ENCODE measurements around the gene SVIL. TPM values are rescaled to one million over a fixed set of nuclear protein-coding genes. Genes with fewer than 3 reads are reported as not detected.
"Not testable (repeated sequence)": the region's sequence is repeated elsewhere in the genome, so short reads cannot be mapped to it uniquely, and the experiment has no call there.

Gene SVIL
- total RNA-seq, 3 donors from 2014 or later (not counting 1 experiment from before 2014, with no cell fraction given) = 24.9 to 57.2 (median 33.5) TPM

DNA sequence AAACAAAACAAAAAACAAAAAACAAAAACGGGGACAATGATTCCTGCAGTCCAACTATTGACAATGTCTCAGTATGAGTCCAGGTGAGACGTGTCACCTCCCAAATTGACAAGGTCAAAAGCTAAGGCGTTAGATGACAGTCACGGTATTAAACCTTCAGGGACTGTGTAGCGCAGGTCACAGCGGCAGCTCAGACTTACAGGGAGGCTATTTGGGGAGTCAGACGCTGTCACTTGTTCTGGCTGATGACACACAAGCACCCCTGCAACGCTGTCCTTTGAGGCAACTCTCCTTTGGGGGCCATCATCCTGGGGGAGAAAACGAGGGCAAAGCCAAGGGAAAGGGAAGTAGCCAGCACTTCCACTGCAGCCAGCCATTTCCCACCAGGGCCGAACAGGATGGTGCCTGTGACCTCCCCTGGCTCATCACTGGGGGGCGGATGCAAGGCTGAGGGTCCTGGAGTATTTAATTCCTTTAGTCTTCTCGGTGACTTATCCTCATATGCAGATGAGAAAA lies 55.3 kb downstream of the SVIL start:
- ATAC-seq = no peak
- no peaks in the 10 kb centered on the region for H3K36me3 Mint-ChIP-seq
- H3K27me3 Mint-ChIP-seq (ENCODE audit: low read depth in 2 of 2) = no peaks in the 10 kb centered on the region

DNA sequence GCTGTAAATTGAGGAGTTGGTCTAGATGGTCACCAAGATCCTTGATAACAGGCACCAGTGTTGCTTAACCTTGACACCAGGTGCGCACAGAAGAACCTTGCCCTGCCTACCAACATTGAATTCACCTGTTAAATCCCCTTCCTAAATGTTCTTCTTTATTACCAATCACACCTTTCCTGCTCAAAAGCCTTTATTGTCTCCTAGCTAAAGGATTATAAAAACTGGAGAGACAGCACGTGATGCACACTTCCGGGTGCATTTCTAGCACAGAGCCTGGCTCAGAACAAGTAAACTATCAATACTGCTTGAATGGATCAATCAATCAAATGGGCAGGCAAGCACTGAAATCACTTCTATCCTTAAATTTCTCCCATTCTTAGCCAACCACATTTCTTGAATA lies 56.3 kb downstream of the SVIL start:
- H3K9me3 ChIP-seq (ENCODE audit: control insufficient read depth, insufficient read depth, low read length) = no peaks in the 10 kb centered on the region
- Mint-ChIP-seq H3K9me3 (no peaks in the 10 kb centered on the region), H3K4me1 (peaks cover 0 to 9% of the 10 kb centered on the region in 2 donors), H3K4me3 (no peak overlapping the region), H3K27ac (no peak overlapping the region), H3K36me3 (no peaks in the 10 kb centered on the region), H3K27me3 (ENCODE audit: low read depth in 2 of 2) (no peaks in the 10 kb centered on the region)
- H3K27me3 ChIP-seq (ENCODE audit: control insufficient read depth, insufficient read depth, low read length) = no peaks in the 10 kb centered on the region
- no peak overlapping the region for H3K4me3 ChIP-seq (ENCODE audit: low read length)
- intact Hi-C loops (cut with micrococcal nuclease) = no loop called here
- H3K36me3 ChIP-seq (ENCODE audit: control insufficient read depth, insufficient read depth, low read length) = no peaks in the 10 kb centered on the region
- 96% methylated on average over 3 of the region's 3 CpGs for WGBS (ENCODE audit: insufficient coverage)
- no peak for ATAC-seq
- H3K27ac ChIP-seq (ENCODE audit: low read length) = no peak overlapping the region
- DNase-seq = no peak
- no peaks in the 10 kb centered on the region for H3K4me1 ChIP-seq (ENCODE audit: control insufficient read depth, insufficient read depth, low read length)
- TF ChIP-seq, protein P1, sequence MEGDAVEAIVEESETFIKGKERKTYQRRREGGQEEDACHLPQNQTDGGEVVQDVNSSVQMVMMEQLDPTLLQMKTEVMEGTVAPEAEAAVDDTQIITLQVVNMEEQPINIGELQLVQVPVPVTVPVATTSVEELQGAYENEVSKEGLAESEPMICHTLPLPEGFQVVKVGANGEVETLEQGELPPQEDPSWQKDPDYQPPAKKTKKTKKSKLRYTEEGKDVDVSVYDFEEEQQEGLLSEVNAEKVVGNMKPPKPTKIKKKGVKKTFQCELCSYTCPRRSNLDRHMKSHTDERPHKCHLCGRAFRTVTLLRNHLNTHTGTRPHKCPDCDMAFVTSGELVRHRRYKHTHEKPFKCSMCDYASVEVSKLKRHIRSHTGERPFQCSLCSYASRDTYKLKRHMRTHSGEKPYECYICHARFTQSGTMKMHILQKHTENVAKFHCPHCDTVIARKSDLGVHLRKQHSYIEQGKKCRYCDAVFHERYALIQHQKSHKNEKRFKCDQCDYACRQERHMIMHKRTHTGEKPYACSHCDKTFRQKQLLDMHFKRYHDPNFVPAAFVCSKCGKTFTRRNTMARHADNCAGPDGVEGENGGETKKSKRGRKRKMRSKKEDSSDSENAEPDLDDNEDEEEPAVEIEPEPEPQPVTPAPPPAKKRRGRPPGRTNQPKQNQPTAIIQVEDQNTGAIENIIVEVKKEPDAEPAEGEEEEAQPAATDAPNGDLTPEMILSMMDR (IDR thresholded peaks at IDR 0.05) = no peak

More for the DNA sequence above, 55.3 kb downstream of the SVIL start:
- TF ChIP-seq, protein P1 (IDR thresholded peaks at IDR 0.05) = no peak
- Histone ChIP-seq H3K9me3 (ENCODE audit: control insufficient read depth, insufficient read depth, low read length) (no peaks in the 10 kb centered on the region), H3K4me3 (ENCODE audit: low read length) (no peak overlapping the region), H3K27me3 (ENCODE audit: control insufficient read depth, insufficient read depth, low read length) (no peaks in the 10 kb centered on the region), H3K4me1 (ENCODE audit: control insufficient read depth, insufficient read depth, low read length) (no peaks in the 10 kb centered on the region), H3K27ac (ENCODE audit: low read length) (no peak overlapping the region), H3K36me3 (ENCODE audit: control insufficient read depth, insufficient read depth, low read length) (no peaks in the 10 kb centered on the region)
- intact Hi-C loops (cut with micrococcal nuclease) = no loop called here
- Mint-ChIP-seq H3K27ac (no peak overlapping the region), H3K9me3 (no peaks in the 10 kb centered on the region), H3K4me3 (no peak overlapping the region), H3K4me1 (peaks cover 5 to 15% of the 10 kb centered on the region in 2 donors)
- no peak for DNase-seq
- WGBS (ENCODE audit: insufficient coverage) = 90% methylated on average over 12 of the region's 12 CpGs

DNA sequence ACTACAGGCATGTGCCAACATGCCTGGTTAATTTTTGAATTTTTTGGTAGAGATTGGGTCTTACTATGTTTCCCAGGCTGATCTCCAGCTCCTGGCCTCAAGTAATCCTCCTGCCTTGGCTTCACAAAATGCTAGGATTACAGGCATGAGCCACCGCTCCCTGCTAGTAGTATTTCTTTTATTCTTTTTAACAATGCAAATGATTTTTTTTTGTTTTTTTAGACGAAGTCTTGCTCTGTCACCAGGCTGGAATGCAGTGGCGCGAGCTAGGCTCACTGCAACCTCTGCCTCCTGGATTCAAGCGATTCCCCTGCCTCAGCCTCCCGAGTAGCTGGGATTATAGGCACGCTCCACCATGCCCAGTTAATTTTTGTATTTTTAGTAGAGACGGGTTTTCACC lies 58.1 kb downstream of the SVIL start:
- Mint-ChIP-seq H3K36me3 (no peaks in the 10 kb centered on the region), H3K4me3 (no peak overlapping the region), H3K4me1 (no peaks in the 10 kb centered on the region), H3K27me3 (ENCODE audit: low read depth in 2 of 2) (no peaks in the 10 kb centered on the region), H3K27ac (no peak overlapping the region), H3K9me3 (no peaks in the 10 kb centered on the region)
- no peaks in the 10 kb centered on the region for H3K9me3 ChIP-seq (ENCODE audit: control insufficient read depth, insufficient read depth, low read length)
- H3K27me3 ChIP-seq (ENCODE audit: control insufficient read depth, insufficient read depth, low read length) = no peaks in the 10 kb centered on the region
- TF ChIP-seq, protein P1 (IDR thresholded peaks at IDR 0.05) = no peak
- H3K4me1 ChIP-seq (ENCODE audit: control insufficient read depth, insufficient read depth, low read length) = no peaks in the 10 kb centered on the region
- WGBS (ENCODE audit: insufficient coverage) = 88% methylated on average over 8 of the region's 8 CpGs
- H3K36me3 ChIP-seq (ENCODE audit: control insufficient read depth, insufficient read depth, low read length) = no peaks in the 10 kb centered on the region
- DNase-seq (no peak), ATAC-seq (no peak)
- intact Hi-C loops (cut with micrococcal nuclease) = no loop called here
- H3K4me3 ChIP-seq (ENCODE audit: low read length) = no peak overlapping the region
- no peak overlapping the region for H3K27ac ChIP-seq (ENCODE audit: low read length)

DNA sequence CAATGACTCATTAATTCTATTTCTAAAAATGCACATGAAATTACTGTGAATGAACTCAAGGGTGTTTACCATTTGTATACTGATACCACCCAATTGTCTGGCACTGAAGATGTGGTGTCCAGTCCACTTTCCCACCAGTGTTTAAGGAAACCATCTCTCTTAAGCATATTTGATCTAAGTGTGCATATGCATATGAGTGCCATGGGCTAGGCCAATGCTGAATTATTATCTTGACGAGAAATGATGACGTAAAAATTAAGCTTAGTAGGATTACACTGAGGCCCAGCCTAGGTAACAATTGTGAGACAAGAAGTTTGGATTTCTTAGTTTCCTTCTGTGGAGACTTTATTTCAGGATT lies 59.7 kb downstream of the SVIL start:
- Histone ChIP-seq H3K4me3 (ENCODE audit: low read length) (no peak overlapping the region), H3K27me3 (ENCODE audit: control insufficient read depth, insufficient read depth, low read length) (no peaks in the 10 kb centered on the region), H3K4me1 (ENCODE audit: control insufficient read depth, insufficient read depth, low read length) (no peaks in the 10 kb centered on the region), H3K9me3 (ENCODE audit: control insufficient read depth, insufficient read depth, low read length) (no peaks in the 10 kb centered on the region), H3K36me3 (ENCODE audit: control insufficient read depth, insufficient read depth, low read length) (no peaks in the 10 kb centered on the region), H3K27ac (ENCODE audit: low read length) (no peak overlapping the region)
- WGBS (ENCODE audit: insufficient coverage) = 97% methylated on average over 2 of the region's 2 CpGs
- H3K4me3 Mint-ChIP-seq = no peak overlapping the region
- DNase-seq (no peak), ATAC-seq (no peak)
- H3K27me3 Mint-ChIP-seq (ENCODE audit: low read depth in 2 of 2) = no peaks in the 10 kb centered on the region
- no peak overlapping the region for H3K27ac Mint-ChIP-seq
- TF ChIP-seq, protein P1 (IDR thresholded peaks at IDR 0.05) = no peak
- no peaks in the 10 kb centered on the region for H3K4me1 Mint-ChIP-seq
- no peaks in the 10 kb centered on the region for H3K36me3 Mint-ChIP-seq
- intact Hi-C loops (cut with micrococcal nuclease) = no loop called here
- no peaks in the 10 kb centered on the region for H3K9me3 Mint-ChIP-seq

DNA sequence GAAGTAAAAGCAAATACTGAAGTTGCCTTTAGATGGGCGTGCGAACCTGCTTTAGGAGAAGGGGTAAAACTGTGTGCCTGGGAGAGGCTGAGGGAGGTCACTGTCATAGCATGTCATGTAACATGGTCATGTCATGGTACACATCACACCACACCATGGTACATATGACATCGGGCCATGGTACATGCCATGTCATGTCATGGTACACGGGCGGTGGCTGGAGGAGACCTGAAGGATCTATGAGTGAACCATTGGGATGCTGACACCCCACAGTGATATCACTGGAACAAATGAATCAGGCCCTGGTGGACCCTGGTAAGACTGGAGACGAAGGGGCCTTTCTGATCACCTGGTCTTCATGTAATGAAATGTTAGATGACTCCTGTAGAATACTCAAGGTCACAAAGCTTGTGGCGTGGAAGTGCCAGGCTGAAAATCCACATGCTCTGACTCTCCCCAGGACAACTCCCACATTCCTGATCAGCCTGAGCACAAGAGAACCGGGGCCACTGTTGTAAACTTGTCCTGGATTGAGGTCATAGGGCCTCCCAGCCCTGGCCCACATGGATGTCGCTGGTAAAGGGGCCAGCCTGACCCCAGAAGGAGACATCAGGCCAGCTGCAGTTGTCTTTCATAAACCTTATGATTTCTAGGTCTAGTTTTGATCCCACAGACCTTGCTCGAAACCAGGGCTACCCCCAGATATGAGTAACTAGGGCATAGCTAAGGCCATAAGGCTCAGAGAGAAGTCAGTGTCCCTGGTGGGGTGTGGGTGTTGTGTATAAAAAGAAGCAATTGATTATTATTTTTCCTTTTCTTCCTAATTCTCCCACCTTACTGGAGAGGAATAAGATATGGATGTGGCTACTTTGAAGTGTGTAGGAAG lies 60.3 kb downstream of the SVIL start:
- H3K9me3 Mint-ChIP-seq; DNase-seq; H3K4me3 Mint-ChIP-seq; H3K9me3 ChIP-seq (ENCODE audit: control insufficient read depth, insufficient read depth, low read length); intact Hi-C loops (cut with micrococcal nuclease); H3K27ac Mint-ChIP-seq; H3K4me1 ChIP-seq (ENCODE audit: control insufficient read depth, insufficient read depth, low read length); H3K27me3 ChIP-seq (ENCODE audit: control insufficient read depth, insufficient read depth, low read length); H3K27ac ChIP-seq (ENCODE audit: low read length); H3K4me1 Mint-ChIP-seq; H3K4me3 ChIP-seq (ENCODE audit: low read length); H3K27me3 Mint-ChIP-seq (ENCODE audit: low read depth in 2 of 2); ATAC-seq; H3K36me3 ChIP-seq (ENCODE audit: control insufficient read depth, insufficient read depth, low read length); H3K36me3 Mint-ChIP-seq: not testable (repeated sequence)
- WGBS (ENCODE audit: insufficient coverage) = 84% methylated on average over 9 of the region's 10 CpGs

Data from natural killer cell (primary cell).